ENCODE measurements around the gene WASL. TPM values are rescaled to one million over a fixed set of nuclear protein-coding genes. Genes with fewer than 3 reads are reported as not detected.

Gene WASL
- total RNA-seq, 1 experiment from 2014 or later: 39.3 TPM

GRCh38 chr7:123680580-123680979 lies 68.2 kb downstream of the WASL start:
- no peak overlapping the region for H3T11ph ChIP-seq (ENCODE audit: low read length)
- no CpG with 5 or more reads among the region's 3 CpGs for WGBS (ENCODE audit: extremely low coverage, insufficient read length, low lambda C conversion rate)
- H4K5ac ChIP-seq (ENCODE audit: insufficient read length, low read depth, low read length): no peak overlapping the region
- H3K27me3 Mint-ChIP-seq (ENCODE audit: low read depth): no peaks in the 10 kb centered on the region
- no peak overlapping the region for H2BK15ac ChIP-seq (ENCODE audit: low read depth, low read length)
- no peak overlapping the region for H2AFZ ChIP-seq (ENCODE audit: low read length)
- H3K4me1 Mint-ChIP-seq: peaks cover 5 to 6% of the 10 kb centered on the region in 2 experiments; a peak in 3 of 4 replicates
- no peaks in the 10 kb centered on the region for H3K79me2 ChIP-seq (ENCODE audit: insufficient read depth, low read length)
- no peak overlapping the region for H3K9ac ChIP-seq (ENCODE audit: extremely low read depth, insufficient read length, low read length)
- H2BK5ac ChIP-seq (ENCODE audit: insufficient read length, low read length): no peak overlapping the region
- no peak overlapping the region for H2BK20ac ChIP-seq (ENCODE audit: low read depth, low read length, poor library complexity, severe bottlenecking)
- no peaks in the 10 kb centered on the region for H3K9me3 ChIP-seq (ENCODE audit: control insufficient read depth, low read depth, low read length)
- H3K79me1 ChIP-seq (ENCODE audit: insufficient read depth, low read depth, low read length, poor library complexity, severe bottlenecking): no peaks in the 10 kb centered on the region
- H3K27ac Mint-ChIP-seq: no peak overlapping the region
- H4K8ac ChIP-seq (replicated peaks; ENCODE audit: insufficient read length, low read depth, low read length): no peak overlapping the region
- no peak overlapping the region for H3K27ac ChIP-seq (ENCODE audit: insufficient read length, low read depth, low read length)
- H2BK12ac ChIP-seq (ENCODE audit: insufficient read length, low read depth, low read length): no peak overlapping the region
- no peaks in the 10 kb centered on the region for H3K9me3 Mint-ChIP-seq
- H4K91ac ChIP-seq (ENCODE audit: insufficient read length, low read depth, low read length): no peak overlapping the region
- no peaks in the 10 kb centered on the region for H3K23me2 ChIP-seq (ENCODE audit: insufficient read length, low read depth, low read length, poor library complexity, severe bottlenecking)
- no peak overlapping the region for H3K18ac ChIP-seq (ENCODE audit: insufficient read length, low read depth, low read length)
- no peak overlapping the region for H3K14ac ChIP-seq (ENCODE audit: insufficient read depth, low read length)
- H3K4me3 Mint-ChIP-seq: no peak overlapping the region
- no peak for DNase-seq
- H2AK5ac ChIP-seq (ENCODE audit: insufficient read length, low read length): no peak overlapping the region
- H3K4ac ChIP-seq (ENCODE audit: low read depth, low read length): no peak overlapping the region
- no peak overlapping the region for H2BK120ac ChIP-seq (ENCODE audit: low read depth, low read length, poor library complexity, severe bottlenecking)
- no peaks in the 10 kb centered on the region for H4K20me1 ChIP-seq (ENCODE audit: control insufficient read depth, insufficient read depth, insufficient read length)
- TF ChIP-seq CTCF (conservative IDR thresholded peaks at IDR 0.05): no peak
- H3K4me1 ChIP-seq (ENCODE audit: insufficient read depth, low read length): no peaks in the 10 kb centered on the region
- no peaks in the 10 kb centered on the region for H3K27me3 ChIP-seq (ENCODE audit: insufficient read depth, low read length)
- H3K23ac ChIP-seq (ENCODE audit: insufficient read length, low read depth, low read length): no peak overlapping the region
- no peak overlapping the region for H3K56ac ChIP-seq (ENCODE audit: insufficient read length, low read depth, low read length)
- H3K36me3 Mint-ChIP-seq (ENCODE audit: insufficient read depth in 1 of 3, low read depth in 3 of 3): peaks cover 0 to 16% (median 6%) of the 10 kb centered on the region in 3 experiments; a peak in 4 of 7 replicates
- no peak overlapping the region for H3K4me2 ChIP-seq (ENCODE audit: insufficient read depth, insufficient read length, low read length)
